GM12873 (cell line): ENCODE data around the gene PDE4D.

Experiments used
- TF ChIP-seq, protein P1 (sequence below): IDR thresholded peaks from 2 replicates; pipeline ENCODE4 v1.5.1; 2012; ENCODE audit warnings: low read depth, mild to moderate bottlenecking, moderate library complexity, low read length, control low read depth; ENCODE audit not compliant: insufficient read depth; ENCODE audit errors: missing control alignments

The PDE4D gene

DNA sequence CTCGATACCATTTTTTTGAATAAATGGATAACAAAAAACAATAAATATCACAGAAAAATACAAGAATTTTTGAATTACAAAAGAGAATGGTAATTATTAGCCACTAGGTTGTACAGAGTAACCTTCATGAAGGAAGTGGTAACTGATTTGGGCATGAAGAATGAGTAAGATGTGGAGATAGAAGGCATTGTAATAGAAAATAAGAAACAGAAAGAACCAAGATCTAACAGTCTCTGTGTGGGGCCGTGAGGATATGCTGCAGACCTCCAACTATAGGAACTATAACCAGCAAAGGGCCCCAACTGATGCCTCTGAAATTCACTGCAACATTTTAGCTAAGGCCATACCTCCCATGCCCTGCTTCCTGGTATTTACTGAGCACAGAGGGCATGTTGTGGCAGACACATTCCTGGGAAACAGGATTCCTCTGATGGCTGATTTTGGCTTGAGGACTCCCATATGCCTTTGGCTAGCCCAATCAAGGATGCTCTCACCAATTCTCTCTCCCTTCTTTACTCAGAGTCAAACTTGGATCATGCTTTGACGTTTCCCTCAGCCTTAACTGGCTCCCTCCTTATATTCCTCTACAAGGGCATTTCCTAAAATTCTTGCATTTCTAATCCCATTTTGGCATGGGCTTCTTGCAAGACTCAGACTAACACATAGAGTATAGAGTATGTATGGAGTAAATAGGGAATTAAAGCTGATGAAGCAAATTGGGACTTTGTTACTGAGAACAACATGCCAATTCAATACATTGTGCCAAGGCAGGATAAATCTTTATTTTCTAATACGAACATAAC lies 208.9 kb downstream of the PDE4D start:
- TF ChIP-seq, protein P1, sequence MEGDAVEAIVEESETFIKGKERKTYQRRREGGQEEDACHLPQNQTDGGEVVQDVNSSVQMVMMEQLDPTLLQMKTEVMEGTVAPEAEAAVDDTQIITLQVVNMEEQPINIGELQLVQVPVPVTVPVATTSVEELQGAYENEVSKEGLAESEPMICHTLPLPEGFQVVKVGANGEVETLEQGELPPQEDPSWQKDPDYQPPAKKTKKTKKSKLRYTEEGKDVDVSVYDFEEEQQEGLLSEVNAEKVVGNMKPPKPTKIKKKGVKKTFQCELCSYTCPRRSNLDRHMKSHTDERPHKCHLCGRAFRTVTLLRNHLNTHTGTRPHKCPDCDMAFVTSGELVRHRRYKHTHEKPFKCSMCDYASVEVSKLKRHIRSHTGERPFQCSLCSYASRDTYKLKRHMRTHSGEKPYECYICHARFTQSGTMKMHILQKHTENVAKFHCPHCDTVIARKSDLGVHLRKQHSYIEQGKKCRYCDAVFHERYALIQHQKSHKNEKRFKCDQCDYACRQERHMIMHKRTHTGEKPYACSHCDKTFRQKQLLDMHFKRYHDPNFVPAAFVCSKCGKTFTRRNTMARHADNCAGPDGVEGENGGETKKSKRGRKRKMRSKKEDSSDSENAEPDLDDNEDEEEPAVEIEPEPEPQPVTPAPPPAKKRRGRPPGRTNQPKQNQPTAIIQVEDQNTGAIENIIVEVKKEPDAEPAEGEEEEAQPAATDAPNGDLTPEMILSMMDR = no peak

DNA sequence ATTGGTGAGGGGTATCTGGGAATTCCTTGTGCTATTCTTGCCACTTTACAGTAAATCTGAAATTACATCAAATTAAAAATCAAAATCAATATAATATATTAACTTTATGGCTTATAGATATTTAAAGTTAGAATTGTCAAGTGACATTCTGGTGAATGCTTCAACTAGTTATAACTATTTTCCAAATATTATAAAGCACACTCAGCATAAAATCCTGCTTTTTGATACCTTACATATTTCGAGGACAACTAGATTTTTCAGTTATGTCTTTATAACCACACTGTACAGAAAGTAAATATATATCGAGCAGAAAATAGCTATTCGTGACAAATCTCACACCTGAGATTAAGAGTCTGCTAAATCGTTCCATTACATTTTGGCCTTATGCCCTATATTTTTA lies 210.2 kb downstream of the PDE4D start:
- TF ChIP-seq, protein P1 = no peak

DNA sequence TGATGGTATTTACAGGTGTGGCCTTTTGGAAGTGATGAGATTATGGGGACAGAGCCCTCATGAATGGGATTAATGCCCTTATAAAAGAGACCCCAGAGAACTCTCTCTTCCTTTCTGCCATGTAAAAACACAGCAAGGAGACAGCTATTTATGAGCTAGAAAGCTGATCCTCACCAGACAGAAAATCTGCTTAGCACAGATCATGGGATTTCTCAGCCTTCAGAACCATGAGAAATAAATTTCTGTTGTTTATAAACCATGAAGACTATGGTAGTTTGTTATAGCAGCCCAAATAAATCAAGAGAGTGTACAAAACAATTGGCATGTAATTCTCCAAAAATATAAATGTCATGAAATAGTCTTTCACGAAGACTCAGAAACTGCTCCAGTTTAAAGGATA lies 211.0 kb downstream of the PDE4D start:
- TF ChIP-seq, protein P1 = no peak

DNA sequence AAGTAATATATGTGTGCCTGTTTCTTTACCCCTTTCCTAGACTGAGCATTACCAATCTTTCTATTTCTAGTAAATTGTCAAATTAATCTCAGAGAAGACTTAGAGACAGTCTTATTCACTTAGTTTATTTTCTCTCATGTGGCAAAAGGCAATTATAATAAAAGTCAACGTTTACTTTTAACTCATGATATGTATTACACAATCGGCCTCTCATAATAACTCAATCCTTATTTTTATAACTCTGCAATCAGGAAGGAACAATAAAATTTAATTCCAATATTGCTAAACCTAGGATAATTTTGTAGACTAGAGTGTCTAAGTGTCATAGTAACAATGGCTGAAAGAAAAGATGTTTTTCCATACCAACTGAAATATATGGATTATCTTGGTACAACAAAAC lies 214.6 kb downstream of the PDE4D start:
- TF ChIP-seq, protein P1 = no peak

DNA sequence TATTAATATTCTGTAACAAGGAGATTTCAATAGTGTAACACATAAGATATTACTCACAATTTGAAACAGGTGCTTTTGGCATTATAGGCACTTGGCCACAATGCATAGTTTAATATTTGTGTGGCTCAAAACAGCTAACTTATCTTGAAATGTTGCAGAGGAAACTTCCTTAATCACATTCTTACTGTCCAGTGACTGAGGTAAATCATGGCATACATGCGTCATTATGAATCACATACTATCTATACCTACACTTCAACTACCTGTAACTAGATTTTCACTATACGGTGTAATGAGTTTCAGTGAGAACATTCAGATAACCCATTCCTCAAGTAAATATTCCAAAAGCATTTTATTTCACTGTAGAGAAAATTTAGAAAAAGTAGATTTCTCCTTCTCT lies 218.8 kb downstream of the PDE4D start:
- TF ChIP-seq, protein P1 = no peak

DNA sequence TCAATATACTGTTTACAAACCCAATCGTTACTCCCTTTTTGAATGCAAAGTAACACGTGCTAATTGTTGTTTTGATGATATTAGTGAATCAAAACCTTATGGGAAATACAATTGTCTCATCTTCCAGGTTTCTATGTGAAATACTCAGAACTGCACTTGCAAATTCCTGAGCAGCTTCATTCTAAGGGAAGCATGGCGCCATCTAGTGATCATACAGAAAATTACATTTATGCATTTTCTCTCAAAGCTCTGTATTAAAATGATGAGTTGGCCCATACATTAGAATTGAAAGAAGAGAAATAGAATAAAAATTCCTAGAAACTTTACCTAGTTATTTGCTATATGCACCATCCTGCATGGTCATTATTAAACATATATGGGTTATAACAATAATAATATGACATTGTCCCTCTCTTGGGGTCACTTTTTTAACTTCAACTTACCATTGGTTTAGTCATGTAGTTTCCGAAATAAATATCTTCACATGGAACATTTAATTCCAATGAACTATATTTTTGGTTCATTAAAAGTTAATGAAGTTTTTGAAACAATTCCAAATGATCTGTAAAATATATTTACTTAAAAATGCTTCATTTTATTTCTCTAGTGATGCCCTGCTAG lies 220.0 kb downstream of the PDE4D start:
- TF ChIP-seq, protein P1 = peak; percentile 64

DNA sequence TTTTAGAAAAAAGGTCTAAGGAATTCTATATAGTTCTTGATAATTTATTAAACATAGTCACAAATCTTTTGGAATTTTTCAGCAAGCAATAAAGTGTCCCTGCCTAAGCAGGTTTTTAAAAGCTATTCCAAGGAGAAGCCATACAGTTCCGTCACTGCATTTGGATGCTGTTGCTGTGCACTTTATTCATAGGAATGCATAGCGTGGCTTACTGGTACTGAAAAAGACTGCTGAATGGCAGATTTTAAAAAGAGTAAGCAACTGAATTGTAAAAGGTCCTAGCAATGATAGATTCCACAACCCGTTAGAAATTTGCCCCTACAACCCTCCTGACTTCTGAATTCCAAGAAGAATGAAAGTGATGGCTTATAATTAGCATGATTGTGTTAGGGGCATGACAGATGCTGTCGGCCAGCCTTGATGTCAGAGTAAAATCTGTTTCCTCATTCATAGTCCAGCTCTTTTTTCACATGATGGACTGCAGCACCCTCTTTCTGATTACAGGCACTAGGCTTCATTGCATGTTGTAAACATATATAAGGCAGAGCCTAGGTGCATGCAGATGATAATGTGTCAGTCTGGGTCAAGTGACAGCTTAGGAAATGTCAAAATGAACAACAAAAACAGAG lies 227.0 kb downstream of the PDE4D start:
- TF ChIP-seq, protein P1 = no peak
